ENCODE data around the gene HOXD13. TPM values are rescaled to one million over a fixed set of nuclear protein-coding genes. Genes with fewer than 3 reads are reported as not detected.

Gene HOXD13
- total RNA-seq, 1 donor from 2014 or later, result not detected

GRCh38 chr2:176079831-176080539, 12.5 kb upstream of the HOXD13 start:
- peaks cover 77% of the 10 kb centered on the region for H3K27me3 ChIP-seq (ENCODE audit: control insufficient read depth, insufficient read depth, low read length)

GRCh38 chr2:176080540-176081375, 11.8 kb upstream of the HOXD13 start:
- Histone ChIP-seq H3K27me3 (ENCODE audit: control insufficient read depth, insufficient read depth, low read length) (peaks cover 77% of the 10 kb centered on the region), H3K4me3 (ENCODE audit: low read depth, low read length) (no peak overlapping the region), H3K36me3 (ENCODE audit: control insufficient read depth, insufficient read depth, low read length) (no peaks in the 10 kb centered on the region)
- TF ChIP-seq CTCF (IDR thresholded peaks at IDR 0.05; ENCODE audit: insufficient read depth, low read length, severe bottlenecking), result no peak
- FAIRE-seq (no peak), DNase-seq (ENCODE audit: low read depth) (no peak)

More at GRCh38 chr2:176079831-176080539, 12.5 kb upstream of the HOXD13 start:
- Histone ChIP-seq H3K4me3 (ENCODE audit: low read depth, low read length) (no peak overlapping the region), H3K36me3 (ENCODE audit: control insufficient read depth, insufficient read depth, low read length) (no peaks in the 10 kb centered on the region)
- TF ChIP-seq CTCF (IDR thresholded peaks at IDR 0.05; ENCODE audit: insufficient read depth, low read length, severe bottlenecking), result peak; percentile 54
- FAIRE-seq (no peak), DNase-seq (ENCODE audit: low read depth) (no peak)

GRCh38 chr2:176081376-176081836, 11.1 kb upstream of the HOXD13 start:
- no peak for DNase-seq (ENCODE audit: low read depth)
- no peak for TF ChIP-seq CTCF (IDR thresholded peaks at IDR 0.05; ENCODE audit: insufficient read depth, low read length, severe bottlenecking)
- Histone ChIP-seq H3K36me3 (ENCODE audit: control insufficient read depth, insufficient read depth, low read length) (no peaks in the 10 kb centered on the region), H3K4me3 (ENCODE audit: low read depth, low read length) (no peak overlapping the region), H3K27me3 (ENCODE audit: control insufficient read depth, insufficient read depth, low read length) (peaks cover 82% of the 10 kb centered on the region)
- no peak for FAIRE-seq

- Histone ChIP-seq H3K27me3 (ENCODE audit: control insufficient read depth, insufficient read depth, low read length) (peaks cover 80% of the 10 kb centered on the region), H3K4me3 (ENCODE audit: low read depth, low read length) (no peak overlapping the region), H3K36me3 (ENCODE audit: control insufficient read depth, insufficient read depth, low read length) (no peaks in the 10 kb centered on the region)
- FAIRE-seq, result no peak
- DNase-seq (ENCODE audit: low read depth), result no peak
- TF ChIP-seq CTCF (IDR thresholded peaks at IDR 0.05; ENCODE audit: insufficient read depth, low read length, severe bottlenecking), result no peak
Observed at GRCh38 chr2:176081837-176082524, 10.5 kb upstream of the HOXD13 start.

GRCh38 chr2:176082525-176082823, 10.0 kb upstream of the HOXD13 start:
- no peak for FAIRE-seq
- Histone ChIP-seq H3K36me3 (ENCODE audit: control insufficient read depth, insufficient read depth, low read length) (no peaks in the 10 kb centered on the region), H3K4me3 (ENCODE audit: low read depth, low read length) (no peak overlapping the region), H3K27me3 (ENCODE audit: control insufficient read depth, insufficient read depth, low read length) (peaks cover 82% of the 10 kb centered on the region)
- DNase-seq (ENCODE audit: low read depth), result no peak
- TF ChIP-seq CTCF (IDR thresholded peaks at IDR 0.05; ENCODE audit: insufficient read depth, low read length, severe bottlenecking), result no peak

Measured in bronchial epithelial cell (primary cell).